ENCODE data around the gene TBC1D22A.

TBC1D22A gene

DNA sequence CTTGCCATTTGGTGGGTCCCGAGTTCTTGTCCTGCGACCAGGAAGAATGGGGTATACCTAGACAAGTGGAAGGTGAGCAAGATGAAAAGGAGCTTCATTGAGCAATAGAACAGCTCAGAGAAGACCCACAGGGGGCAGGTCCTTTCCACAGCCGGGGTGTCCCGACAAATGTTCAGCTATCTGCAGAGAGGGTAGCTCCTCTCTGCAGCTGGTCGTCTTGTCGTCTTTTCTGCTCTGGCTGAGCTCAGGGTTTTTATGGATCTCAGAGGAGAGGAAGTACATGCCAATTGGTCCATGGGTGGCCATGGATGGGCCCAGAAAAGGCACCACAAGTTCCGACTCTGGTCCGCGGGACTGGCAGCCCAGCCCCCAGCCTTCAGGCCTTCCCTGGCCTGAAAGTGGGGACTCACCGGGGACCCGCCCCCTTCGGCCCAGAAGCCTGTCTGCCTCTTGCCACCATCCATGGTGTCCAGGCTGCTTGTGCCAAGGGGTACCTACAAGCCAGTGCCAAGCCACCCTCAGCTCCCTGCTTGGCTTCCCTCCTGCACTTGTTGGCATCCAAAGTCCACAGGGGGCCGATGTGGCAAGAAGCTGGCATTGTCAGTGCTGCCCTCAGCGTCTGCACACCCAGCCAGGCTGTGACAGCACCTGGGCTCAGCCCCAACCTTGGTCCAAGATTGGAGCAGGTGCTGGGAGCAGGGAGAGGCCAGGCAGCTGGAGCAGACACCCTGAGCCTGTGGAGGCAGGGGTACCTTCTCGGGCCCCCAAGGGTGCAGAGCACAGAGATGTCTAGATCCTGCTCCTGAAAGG, 438.9 kb downstream of the TBC1D22A start:
- Histone ChIP-seq H3K9ac (no peak overlapping the region), H3K27ac (no peak overlapping the region), H3K4me3 (IDR thresholded peaks at IDR 0.05; ENCODE audit: insufficient read depth, low read depth, low read length) (no peak overlapping the region), H3K36me3 (ENCODE audit: insufficient read depth) (no peaks in the 10 kb centered on the region), H3K4me1 (ENCODE audit: low read depth, poor library complexity, severe bottlenecking) (no peaks in the 10 kb centered on the region), H3K4me2 (no peak overlapping the region), H3K79me2 (ENCODE audit: insufficient read depth, low read depth) (no peaks in the 10 kb centered on the region), H3K27me3 (ENCODE audit: insufficient read depth, low read depth) (no peaks in the 10 kb centered on the region; the same call in 1 of the 2 replicates), H4K20me1 (ENCODE audit: insufficient read depth) (no peaks in the 10 kb centered on the region), H2AFZ (ENCODE audit: low read depth) (no peak overlapping the region)
- no peak for TF ChIP-seq CTCF (conservative IDR thresholded peaks at IDR 0.05; ENCODE audit: low read depth, low read length)

DNA sequence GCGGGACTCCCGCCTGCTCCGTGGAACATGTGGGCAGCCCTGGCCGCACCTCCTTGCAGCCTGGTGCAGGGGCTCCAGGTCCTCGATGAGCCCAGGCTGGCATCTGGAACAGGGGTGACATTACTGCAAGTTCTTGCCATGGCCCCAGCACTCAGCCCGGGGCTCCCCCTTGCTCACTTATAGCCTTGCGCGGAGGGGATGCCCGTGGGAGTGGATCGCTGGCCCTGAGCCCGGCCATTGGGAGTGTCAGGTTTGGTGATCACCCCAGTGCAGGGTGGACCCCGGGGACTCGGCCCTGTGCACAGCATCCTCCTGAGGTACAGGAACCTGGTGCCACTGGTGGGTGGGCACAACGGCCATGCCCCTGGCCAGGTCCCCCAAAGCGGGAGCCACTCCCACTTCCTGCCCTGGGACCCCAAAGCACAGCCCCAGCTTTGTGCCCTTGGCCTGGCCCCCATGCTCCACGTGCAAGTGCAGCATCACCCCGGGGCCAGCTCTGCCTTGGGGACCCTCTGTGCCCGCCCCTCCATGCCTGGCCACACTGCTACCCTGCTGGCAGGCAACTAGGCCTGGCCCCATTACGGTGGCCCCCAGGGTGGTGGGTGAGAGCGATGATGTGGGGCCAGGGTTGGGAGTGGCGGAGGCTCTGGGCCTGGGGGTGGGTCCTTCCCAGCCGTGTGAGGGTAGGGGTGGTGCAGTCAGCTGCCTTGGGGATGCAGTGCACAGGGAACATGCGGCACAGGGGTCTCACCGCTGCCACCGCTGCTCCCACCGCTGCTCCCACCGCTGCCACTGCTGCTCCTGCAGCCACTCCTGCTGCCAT, 439.8 kb downstream of the TBC1D22A start:
- H3K27ac ChIP-seq: no peak overlapping the region
- H3K4me3 ChIP-seq (IDR thresholded peaks at IDR 0.05; ENCODE audit: insufficient read depth, low read depth, low read length): no peak overlapping the region
- no peaks in the 10 kb centered on the region for H3K36me3 ChIP-seq (ENCODE audit: insufficient read depth)
- no peak overlapping the region for H3K4me2 ChIP-seq
- H3K79me2 ChIP-seq (ENCODE audit: insufficient read depth, low read depth): no peaks in the 10 kb centered on the region
- no peaks in the 10 kb centered on the region for H3K4me1 ChIP-seq (ENCODE audit: low read depth, poor library complexity, severe bottlenecking)
- H2AFZ ChIP-seq (ENCODE audit: low read depth): no peak overlapping the region
- TF ChIP-seq CTCF (conservative IDR thresholded peaks at IDR 0.05; ENCODE audit: low read depth, low read length): no peak
- no peak overlapping the region for H3K9ac ChIP-seq
- H4K20me1 ChIP-seq (ENCODE audit: insufficient read depth): no peaks in the 10 kb centered on the region
- H3K27me3 ChIP-seq (ENCODE audit: insufficient read depth, low read depth): no peaks in the 10 kb centered on the region; the same call in 1 of the 2 replicates

- Histone ChIP-seq H3K27ac (no peak overlapping the region), H3K9ac (no peak overlapping the region), H3K4me2 (no peak overlapping the region), H3K4me1 (ENCODE audit: low read depth, poor library complexity, severe bottlenecking) (no peaks in the 10 kb centered on the region), H3K36me3 (ENCODE audit: insufficient read depth) (no peaks in the 10 kb centered on the region), H2AFZ (ENCODE audit: low read depth) (no peak overlapping the region), H3K79me2 (ENCODE audit: insufficient read depth, low read depth) (no peaks in the 10 kb centered on the region), H4K20me1 (ENCODE audit: insufficient read depth) (no peaks in the 10 kb centered on the region), H3K27me3 (ENCODE audit: insufficient read depth, low read depth) (no peaks in the 10 kb centered on the region; the same call in 1 of the 2 replicates), H3K4me3 (IDR thresholded peaks at IDR 0.05; ENCODE audit: insufficient read depth, low read depth, low read length) (no peak overlapping the region)
- no peak for TF ChIP-seq CTCF (conservative IDR thresholded peaks at IDR 0.05; ENCODE audit: low read depth, low read length)
Observed at GRCh38 chr22:47202819-47203553, 440.5 kb downstream of the TBC1D22A start.

GRCh38 chr22:47203554-47203991, 441.1 kb downstream of the TBC1D22A start:
- Histone ChIP-seq H3K4me1 (ENCODE audit: low read depth, poor library complexity, severe bottlenecking) (no peaks in the 10 kb centered on the region), H3K4me3 (IDR thresholded peaks at IDR 0.05; ENCODE audit: insufficient read depth, low read depth, low read length) (no peak overlapping the region), H3K27ac (no peak overlapping the region), H2AFZ (ENCODE audit: low read depth) (no peak overlapping the region), H3K27me3 (ENCODE audit: insufficient read depth, low read depth) (no peaks in the 10 kb centered on the region; the same call in 1 of the 2 replicates), H4K20me1 (ENCODE audit: insufficient read depth) (no peaks in the 10 kb centered on the region), H3K4me2 (no peak overlapping the region), H3K9ac (no peak overlapping the region), H3K79me2 (ENCODE audit: insufficient read depth, low read depth) (no peaks in the 10 kb centered on the region), H3K36me3 (ENCODE audit: insufficient read depth) (no peaks in the 10 kb centered on the region)
- TF ChIP-seq CTCF (conservative IDR thresholded peaks at IDR 0.05; ENCODE audit: low read depth, low read length): no peak
